Activated CD8-positive, alpha-beta T cell treated with anti-CD3 and anti-CD28 coated beads, Interleukin-2, amount 10 ng/mL, durations not matched to agents 7 days and 5 days (primary cell): ENCODE measurements around the gene LTK. TPM values are rescaled to one million over a fixed set of nuclear protein-coding genes. Genes with fewer than 3 reads are reported as not detected.

Experiments used
- ATAC-seq: fragments of 150-1000 bp; cut with Tn5 transposase; one replicate; pipeline ENCODE4 v1.10.0; 2021; ENCODE audit warnings: moderate library complexity
- CTCF ChIA-PET: fragments of 350-600 bp; sonication (Branson Sonifier 250); formaldehyde crosslinking; loops from one replicate; lab custom pipeline; 2021; ENCODE audit warnings: antibody characterized with exemption; lab: Charles Lee
- POLR2A ChIA-PET: fragments of 350-600 bp; sonication (Branson Sonifier 250); formaldehyde crosslinking; loops from one replicate; lab custom pipeline; 2021; ENCODE audit warnings: antibody characterized with exemption; lab: Charles Lee
- DNase-seq: peaks from one replicate; pipeline ENCODE4 v3.0.0-alpha.2; 2020
- H3K27ac Mint-ChIP-seq: one replicate; pipeline ENCODE4 v1.8.0; 2021; ENCODE audit warnings: mild to moderate bottlenecking, mixed read lengths
- H3K27me3 Mint-ChIP-seq: one replicate; pipeline ENCODE4 v1.8.0; 2021; ENCODE audit warnings: low read depth, mixed read lengths
- H3K36me3 Mint-ChIP-seq: one replicate; pipeline ENCODE4 v1.8.0; 2021; ENCODE audit warnings: low read depth, mixed read lengths
- H3K4me1 Mint-ChIP-seq: one replicate; pipeline ENCODE4 v1.8.0; 2021; ENCODE audit warnings: low read depth, mixed read lengths
- H3K4me3 Mint-ChIP-seq: one replicate; pipeline ENCODE4 v1.8.0; 2021; ENCODE audit warnings: mild to moderate bottlenecking, mixed read lengths
- H3K9me3 Mint-ChIP-seq: one replicate; pipeline ENCODE4 v1.8.0; 2022; ENCODE audit warnings: mixed read lengths; ENCODE audit not compliant: insufficient read depth
- total RNA-seq, 2 experiments: library from RNA; stranded (reverse); gene quantifications; one replicate each; pipeline ENCODE4 v1.2.3, GENCODE V29; 2021

The LTK gene
- total RNA-seq, 2 experiments from 2014 or later, result 0.21 TPM

DNA sequence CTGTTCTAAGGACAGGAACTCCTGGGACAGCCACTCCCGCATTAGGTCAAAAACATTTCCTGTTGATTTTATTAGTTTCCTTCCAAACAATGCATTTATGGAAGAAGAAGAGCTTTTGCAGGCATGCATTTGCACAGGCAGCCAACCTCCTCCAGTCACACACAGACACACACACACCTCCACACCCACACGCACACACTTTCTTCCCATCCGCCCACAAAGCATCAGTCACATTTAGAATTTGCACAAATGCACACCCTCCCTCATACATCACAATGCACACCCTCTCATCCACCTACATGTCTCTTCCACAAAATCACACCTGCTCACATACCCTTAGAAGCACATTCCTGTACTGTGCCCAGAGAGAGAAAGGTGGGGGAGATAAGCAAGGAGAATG lies 41.3 kb upstream of the LTK start:
- DNase-seq, result no peak
- H3K9me3 Mint-ChIP-seq, result no peaks in the 10 kb centered on the region
- peaks cover 28% of the 10 kb centered on the region for H3K27me3 Mint-ChIP-seq
- CTCF ChIA-PET, result no interaction called here
- no peak for ATAC-seq
- H3K36me3 Mint-ChIP-seq, result no peaks in the 10 kb centered on the region
- H3K4me1 Mint-ChIP-seq, result peaks cover 22% of the 10 kb centered on the region
- POLR2A ChIA-PET, result interaction anchor here (0.6 kb wide), 1 partner anchor 9 kb away, joined by 4 read pairs; no protein-coding TSS in a partner anchor
- H3K27ac Mint-ChIP-seq, result no peak overlapping the region
- H3K4me3 Mint-ChIP-seq, result no peak overlapping the region

DNA sequence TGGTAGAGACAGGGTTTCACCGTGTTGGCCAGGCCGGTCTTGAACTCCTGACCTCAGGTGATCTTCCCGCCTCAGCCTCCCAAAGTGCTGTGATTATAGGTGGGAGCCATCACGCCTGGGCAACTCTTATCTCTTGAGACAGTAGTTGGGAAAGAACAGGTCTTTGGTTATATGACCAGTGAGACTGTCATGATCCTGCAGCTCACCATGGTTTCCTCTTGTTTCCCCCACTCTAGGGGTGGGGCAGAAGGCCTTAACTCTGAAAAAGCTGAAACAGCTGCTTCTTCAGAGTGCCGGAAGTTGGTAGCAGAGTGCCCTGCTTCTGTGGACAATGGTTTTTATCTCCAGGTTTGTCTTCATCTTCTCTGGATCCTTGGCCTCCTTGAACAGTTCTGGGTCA lies 40.7 kb upstream of the LTK start:
- Mint-ChIP-seq H3K27ac (no peak overlapping the region), H3K27me3 (peaks cover 23% of the 10 kb centered on the region), H3K9me3 (no peaks in the 10 kb centered on the region), H3K4me3 (no peak overlapping the region), H3K36me3 (no peaks in the 10 kb centered on the region), H3K4me1 (peaks cover 19% of the 10 kb centered on the region)
- ATAC-seq, result no peak
- no peak for DNase-seq
- CTCF ChIA-PET, result no interaction called here
- POLR2A ChIA-PET, result no interaction called here

DNA sequence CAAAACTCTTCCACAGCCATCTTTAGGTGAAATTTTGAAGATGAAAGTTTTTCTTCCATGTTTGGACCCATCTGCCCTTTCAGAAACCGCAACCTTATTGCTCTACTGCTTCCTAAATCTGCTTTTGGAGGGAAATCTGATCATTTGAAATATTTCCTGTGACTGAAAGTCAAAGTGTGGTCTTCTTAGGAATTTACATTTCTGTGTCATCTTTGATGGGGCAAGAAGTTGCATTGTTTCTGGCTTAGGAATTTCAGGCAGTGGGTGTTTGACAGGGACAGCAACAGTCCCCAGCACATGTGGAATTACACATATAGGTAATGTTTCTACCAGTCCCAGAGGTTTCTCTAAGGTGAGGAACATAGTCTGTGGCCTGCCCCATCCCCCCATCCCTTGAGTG lies 40.1 kb upstream of the LTK start:
- Mint-ChIP-seq H3K4me3 (no peak overlapping the region), H3K36me3 (no peaks in the 10 kb centered on the region), H3K4me1 (peaks cover 19% of the 10 kb centered on the region), H3K9me3 (no peaks in the 10 kb centered on the region), H3K27me3 (peaks cover 23% of the 10 kb centered on the region), H3K27ac (no peak overlapping the region)
- ChIA-PET CTCF (interaction anchor here (1.0 kb wide), 1 partner anchor 88 kb away, joined by 7 read pairs; no protein-coding TSS in a partner anchor), POLR2A (no interaction called here)
- DNase-seq, result no peak
- no peak for ATAC-seq

DNA sequence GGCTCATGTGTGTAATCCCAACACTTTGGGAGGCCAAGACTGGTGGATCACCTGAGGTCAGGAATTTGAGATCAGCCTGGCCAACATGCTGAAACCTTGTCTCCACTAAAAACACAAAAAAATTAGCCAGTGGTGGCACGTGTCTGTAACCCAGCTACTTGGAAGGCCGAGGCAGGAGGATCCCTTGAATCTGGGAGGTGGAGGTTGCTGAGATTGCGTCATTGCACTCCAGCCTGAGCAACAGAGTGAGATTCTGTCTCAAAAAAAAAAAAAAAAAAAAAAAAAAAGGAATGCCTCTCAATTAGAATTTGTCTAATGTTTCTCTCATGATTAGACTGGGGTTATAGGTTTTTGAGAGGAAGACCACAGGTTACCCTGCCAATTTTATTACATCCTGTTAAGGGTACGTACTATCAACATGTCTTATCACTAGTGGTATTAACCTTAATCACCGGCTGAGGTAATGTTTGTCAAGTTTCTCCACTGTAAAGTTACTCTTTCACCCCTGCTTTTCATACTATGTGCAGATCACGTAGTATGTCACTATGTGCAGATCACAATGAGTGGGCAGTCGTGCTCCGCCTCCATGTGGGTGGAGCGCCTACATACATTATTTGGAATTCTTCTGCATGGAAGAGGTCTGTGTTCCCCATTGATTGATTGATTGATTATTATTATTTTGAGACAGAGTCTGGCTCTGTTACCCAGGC lies 36.6 kb upstream of the LTK start:
- ChIA-PET CTCF (interaction anchor here (1.0 kb wide), 1 partner anchor 155 kb away, joined by 3 read pairs; no protein-coding TSS in a partner anchor), POLR2A (no interaction called here)
- Mint-ChIP-seq H3K4me1 (peaks cover 1% of the 10 kb centered on the region), H3K36me3 (no peaks in the 10 kb centered on the region), H3K9me3 (no peaks in the 10 kb centered on the region), H3K4me3 (no peak overlapping the region), H3K27me3 (peaks cover 6% of the 10 kb centered on the region), H3K27ac (no peak overlapping the region)
- DNase-seq (no peak), ATAC-seq (no peak)

DNA sequence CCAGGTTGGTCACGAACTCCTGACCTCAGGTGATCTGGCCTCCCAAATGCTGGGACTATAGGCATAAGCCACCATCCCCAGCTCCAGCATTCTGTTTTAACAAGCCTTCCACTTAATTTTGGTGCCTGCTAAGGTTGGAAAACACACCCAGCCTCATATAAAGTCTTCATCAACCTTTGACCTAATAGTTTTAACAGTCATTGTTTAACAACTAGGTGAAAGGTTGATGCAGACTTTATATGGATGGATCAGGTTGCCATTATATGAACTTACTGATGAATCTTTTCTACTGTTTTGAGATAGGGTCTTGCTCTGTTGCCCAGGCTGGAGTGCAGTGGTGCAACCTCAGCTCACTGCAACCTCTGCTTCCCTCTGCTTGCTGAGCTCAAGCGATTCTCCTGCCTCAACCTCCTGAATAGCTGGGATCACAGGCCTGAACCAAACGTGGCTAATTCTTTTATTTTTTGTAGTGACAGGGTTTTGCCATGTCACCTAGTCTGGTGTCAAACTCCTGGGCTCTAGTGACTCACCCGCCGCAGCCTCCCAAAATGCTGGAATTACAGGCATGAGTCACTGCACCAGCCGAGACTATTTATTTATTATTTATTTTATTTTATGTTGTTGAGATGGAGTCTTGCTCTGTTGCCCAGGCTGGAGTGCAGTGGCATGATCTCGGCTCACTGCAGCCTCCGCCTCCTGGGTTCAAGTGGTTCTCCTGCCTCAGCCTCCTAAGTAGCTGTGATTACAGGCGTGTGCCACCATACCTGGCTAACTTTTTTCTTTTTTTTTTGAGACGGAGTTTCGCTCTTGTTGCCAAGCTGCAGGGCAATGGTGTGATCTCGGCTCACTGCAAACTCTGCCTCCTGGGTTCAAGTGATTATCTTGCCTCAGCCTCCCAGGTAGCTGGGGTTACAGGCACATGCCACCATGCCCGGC lies 33.5 kb upstream of the LTK start:
- DNase-seq (no peak), ATAC-seq (no peak)
- ChIA-PET POLR2A (no interaction called here), CTCF (interaction anchor here (1.3 kb wide), 1 partner anchor 11 kb away, joined by 4 read pairs; no protein-coding TSS in a partner anchor)
- H3K27me3 Mint-ChIP-seq, result no peaks in the 10 kb centered on the region
- H3K36me3 Mint-ChIP-seq, result no peaks in the 10 kb centered on the region
- H3K9me3 Mint-ChIP-seq, result no peaks in the 10 kb centered on the region
- H3K27ac Mint-ChIP-seq, result no peak overlapping the region
- H3K4me1 Mint-ChIP-seq, result peaks cover 19% of the 10 kb centered on the region
- H3K4me3 Mint-ChIP-seq, result no peak overlapping the region

DNA sequence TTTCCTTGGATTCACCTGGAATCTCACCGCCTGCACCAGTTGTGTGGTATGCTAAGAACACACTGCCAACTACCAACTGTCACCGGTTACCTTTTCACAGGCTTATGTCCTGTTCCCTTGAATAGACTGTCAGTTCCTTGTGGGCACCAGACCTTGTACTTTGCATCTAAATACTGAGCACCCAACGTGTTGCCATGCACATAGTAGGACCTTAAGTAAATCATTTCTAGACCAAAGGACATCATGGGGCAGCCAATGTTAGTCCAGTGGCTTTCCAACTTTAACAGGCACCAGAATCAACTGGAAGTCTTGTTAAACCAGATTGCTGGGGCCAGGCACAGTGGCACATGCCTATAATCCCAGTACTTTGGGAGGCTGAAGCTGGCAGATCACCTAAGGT lies 31.6 kb upstream of the LTK start:
- DNase-seq (no peak), ATAC-seq (no peak)
- Mint-ChIP-seq H3K9me3 (no peaks in the 10 kb centered on the region), H3K4me1 (peaks cover 19% of the 10 kb centered on the region), H3K27me3 (no peaks in the 10 kb centered on the region), H3K27ac (no peak overlapping the region), H3K4me3 (peak overlapping the region; percentile 98), H3K36me3 (no peaks in the 10 kb centered on the region)
- ChIA-PET CTCF (interaction anchor here (0.7 to 1.7 kb wide), 2 partner anchors 40 to 80 kb away, joined by 3 to 6 read pairs; no protein-coding TSS in a partner anchor), POLR2A (interaction anchor here (0.7 kb wide), 1 partner anchor 392 kb away, joined by 3 read pairs; no protein-coding TSS in a partner anchor)

DNA sequence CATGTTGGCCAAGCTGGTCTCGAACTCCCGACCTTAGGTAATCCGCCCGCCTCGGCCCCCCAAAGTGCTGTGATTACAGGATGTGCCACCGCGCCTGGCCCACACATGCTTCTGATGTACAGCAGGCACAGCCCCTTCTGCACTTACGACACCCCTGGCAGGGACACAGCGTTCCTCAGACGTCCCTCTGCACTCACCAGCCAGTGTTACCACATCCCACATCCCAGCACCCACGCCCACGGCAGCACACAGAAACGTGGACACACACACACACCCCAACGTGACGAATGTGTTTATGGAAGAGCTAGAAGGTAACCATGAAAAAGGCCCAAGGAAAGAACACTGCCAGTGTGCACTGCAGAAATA lies 31.0 kb upstream of the LTK start:
- no peak for DNase-seq
- Mint-ChIP-seq H3K4me3 (peak overlapping the region; percentile 98), H3K27ac (peak overlapping the region; percentile 91), H3K36me3 (no peaks in the 10 kb centered on the region), H3K27me3 (no peaks in the 10 kb centered on the region), H3K4me1 (peaks cover 19% of the 10 kb centered on the region), H3K9me3 (no peaks in the 10 kb centered on the region)
- no peak for ATAC-seq
- POLR2A ChIA-PET, result interaction anchor here (0.7 to 1.5 kb wide), 3 partner anchors 13 to 393 kb away, joined by 3 to 13 read pairs (median 5); partner anchors contain the start of gene MGA
- CTCF ChIA-PET, result interaction anchor here (0.6 to 1.7 kb wide), 2 partner anchors 79 to 614 kb away, joined by 3 to 6 read pairs; no protein-coding TSS in a partner anchor

DNA sequence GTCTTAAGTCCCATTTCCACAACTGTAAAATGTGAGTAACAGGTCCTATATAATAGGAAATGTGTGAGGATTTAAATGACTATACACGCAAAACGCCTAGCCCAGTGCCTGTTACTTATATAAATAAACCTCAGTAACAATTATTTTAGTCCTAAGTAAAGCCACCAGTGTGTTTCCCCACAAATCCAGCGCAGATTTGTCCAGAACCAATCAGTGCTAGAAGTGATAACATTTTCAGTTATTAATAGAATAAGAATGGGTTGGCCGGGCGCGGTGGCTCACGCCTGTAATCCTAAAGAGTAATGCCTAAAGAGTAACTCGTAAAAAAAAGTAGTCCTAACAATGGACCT lies 29.9 kb upstream of the LTK start:
- peaks cover 19% of the 10 kb centered on the region for H3K4me1 Mint-ChIP-seq
- ChIA-PET POLR2A (interaction anchor here (1.2 to 1.5 kb wide), 2 partner anchors 14 to 117 kb away, joined by 5 to 13 read pairs; partner anchors contain the start of gene MGA), CTCF (interaction anchor here (1.7 kb wide), 1 partner anchor 78 kb away, joined by 6 read pairs; no protein-coding TSS in a partner anchor)
- no peaks in the 10 kb centered on the region for H3K27me3 Mint-ChIP-seq
- no peaks in the 10 kb centered on the region for H3K9me3 Mint-ChIP-seq
- peak overlapping the region; percentile 98 for H3K4me3 Mint-ChIP-seq
- peak overlapping the region; percentile 91 for H3K27ac Mint-ChIP-seq
- DNase-seq, result no peak
- H3K36me3 Mint-ChIP-seq, result no peaks in the 10 kb centered on the region
- ATAC-seq, result no peak

DNA sequence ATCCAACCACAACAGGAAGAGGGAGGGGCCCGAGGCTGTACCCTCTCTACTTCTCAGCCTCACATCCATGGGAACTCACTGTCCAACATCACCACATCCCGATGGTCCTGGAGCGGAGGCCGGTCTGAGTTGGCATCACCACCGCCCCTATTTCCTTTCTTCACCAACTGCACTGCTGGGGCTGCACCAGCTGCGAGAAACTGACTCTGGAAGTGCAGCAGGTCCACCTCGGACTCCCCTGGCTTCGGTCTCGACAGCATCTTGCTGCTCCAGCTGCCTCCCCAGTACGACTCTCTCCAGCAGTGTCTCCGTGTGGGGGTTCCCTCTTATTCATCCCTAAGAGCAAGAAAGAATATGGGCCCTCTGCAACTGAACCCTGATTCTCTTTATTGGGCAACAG lies 23.2 kb upstream of the LTK start:
- no peak for ATAC-seq
- peaks cover 12% of the 10 kb centered on the region for H3K4me1 Mint-ChIP-seq
- no peaks in the 10 kb centered on the region for H3K9me3 Mint-ChIP-seq
- POLR2A ChIA-PET, result no interaction called here
- no peak overlapping the region for H3K27ac Mint-ChIP-seq
- no peaks in the 10 kb centered on the region for H3K27me3 Mint-ChIP-seq
- no peak for DNase-seq
- H3K36me3 Mint-ChIP-seq, result peaks cover 20% of the 10 kb centered on the region
- CTCF ChIA-PET, result no interaction called here
- H3K4me3 Mint-ChIP-seq, result no peak overlapping the region

DNA sequence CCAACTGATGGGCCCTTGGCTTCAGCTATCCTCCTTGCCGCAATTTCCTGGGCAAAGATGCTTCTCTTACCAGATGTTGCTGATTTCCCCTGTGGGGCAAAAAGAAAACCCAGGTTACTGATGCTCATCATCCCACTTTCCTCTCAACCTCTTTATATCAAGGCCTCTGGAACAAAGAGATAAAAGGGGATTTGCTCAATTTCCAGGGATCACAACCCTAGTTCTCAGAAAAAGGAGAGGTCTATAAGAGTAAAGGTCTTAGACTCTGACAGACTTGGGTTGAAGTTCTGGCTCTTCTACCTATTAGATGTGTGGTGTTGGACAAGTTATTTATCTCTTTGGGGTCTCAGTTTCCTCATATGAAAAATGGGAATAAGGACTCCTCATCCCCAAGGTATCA lies 21.9 kb upstream of the LTK start:
- ChIA-PET POLR2A (no interaction called here), CTCF (no interaction called here)
- peaks cover 12% of the 10 kb centered on the region for H3K4me1 Mint-ChIP-seq
- peaks cover 21% of the 10 kb centered on the region for H3K36me3 Mint-ChIP-seq
- H3K4me3 Mint-ChIP-seq, result no peak overlapping the region
- ATAC-seq (no peak), DNase-seq (no peak)
- no peak overlapping the region for H3K27ac Mint-ChIP-seq
- no peaks in the 10 kb centered on the region for H3K9me3 Mint-ChIP-seq
- no peaks in the 10 kb centered on the region for H3K27me3 Mint-ChIP-seq

DNA sequence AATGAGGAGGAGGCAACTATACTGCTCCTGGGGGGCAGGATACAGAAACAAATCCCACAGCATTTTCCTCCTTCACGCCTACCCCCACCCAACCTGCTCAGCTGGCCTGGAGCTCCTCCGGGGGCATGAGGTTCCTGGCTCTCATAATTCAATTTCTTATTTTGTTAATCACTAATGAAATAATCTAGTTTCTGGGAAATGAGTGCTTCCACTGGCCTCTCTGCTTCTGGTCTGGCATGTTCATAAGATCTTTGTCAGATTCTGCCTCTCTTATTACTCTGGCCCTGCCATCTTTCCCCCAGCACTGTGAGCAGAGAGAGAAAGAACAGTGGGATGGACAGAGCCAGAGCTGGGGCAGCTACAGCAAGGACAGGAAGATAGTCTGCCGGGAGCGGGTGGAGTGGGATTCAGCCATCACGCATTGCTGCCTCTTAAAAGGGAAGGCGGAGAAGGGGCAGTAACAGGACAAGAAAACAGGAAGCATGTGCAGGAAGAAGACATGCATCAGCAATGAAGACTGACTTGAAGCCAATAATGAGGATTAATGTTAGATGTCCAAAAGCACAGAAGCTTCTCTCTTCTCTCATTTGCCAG lies 16.8 kb upstream of the LTK start:
- POLR2A ChIA-PET, result no interaction called here
- H3K36me3 Mint-ChIP-seq, result peaks cover 29% of the 10 kb centered on the region
- H3K27me3 Mint-ChIP-seq, result no peaks in the 10 kb centered on the region
- H3K9me3 Mint-ChIP-seq, result no peaks in the 10 kb centered on the region
- H3K4me1 Mint-ChIP-seq, result no peaks in the 10 kb centered on the region
- CTCF ChIA-PET, result interaction anchor here (0.8 to 1.3 kb wide), 2 partner anchors 27 to 65 kb away, joined by 3 to 4 read pairs; no protein-coding TSS in a partner anchor
- no peak for ATAC-seq
- H3K27ac Mint-ChIP-seq, result no peak overlapping the region
- no peak for DNase-seq
- H3K4me3 Mint-ChIP-seq, result no peak overlapping the region
